K562 (cell line): ENCODE measurements around the gene CCDC27. TPM values are rescaled to one million over a fixed set of nuclear protein-coding genes. Genes with fewer than 3 reads are reported as not detected.

Experiments
- ATAC-seq: fragments of 200-7000 bp; cut with Tn5 transposase; 3 replicates; pipeline ENCODE4 v1.9.1; 2020; ENCODE audit warnings: moderate library complexity
- BruUV-seq: library from RNA; stranded (reverse); fragments of 400-500 nt; replicated peaks from 2 replicates; lab custom pipeline; 2021; lab: Mats Ljungman, UMichigan
- CTCF ChIA-PET: fragments of 300-600 bp; formaldehyde crosslinking; extraction: SDS; loops from one replicate; lab custom pipeline; 2021; ENCODE audit warnings: low intra/inter-chr PET ratio; lab: Yijun Ruan, JAX
- POLR2A ChIA-PET: fragments of 300-600, 350-650 bp; sonication (Branson Sonifier 250); formaldehyde crosslinking; extraction: SDS; loops from one replicate; lab custom pipeline; 2021; ENCODE audit warnings: antibody characterized with exemption, inconsistent platforms; lab: Yijun Ruan, JAX
- DNase-seq, 4 experiments: peaks; one replicate each; pipeline versions ENCODE4 v3.0.0 to v3.0.0-alpha.2; 2011 to 2018; ENCODE audit warnings: low spot score in 3 of 4, mixed read lengths in 3 of 4; ENCODE audit errors: extremely low read depth in 1 of 4
- FAIRE-seq: peaks from 2 replicates; lab custom pipeline; 2011; peaks lifted over from hg19 to GRCh38; lab: Jason Lieb, UNC
- H2AFZ ChIP-seq: 2 replicates; pipeline ENCODE4 v1.6.0; 2011; ENCODE audit warnings: low read depth, low read length, control low read depth, inconsistent platforms
- H3K27ac ChIP-seq: fragments of 200-600 bp; 3 replicates; pipeline ENCODE4 v1.8.0; 2011; ENCODE audit warnings: low read depth, mild to moderate bottlenecking, control low read depth, inconsistent platforms, low read length, moderate library complexity, mixed read lengths; ENCODE audit errors: extremely low read depth
- H3K27me3 ChIP-seq, 2 experiments: fragments of 300-600 bp in 1 of 2; 2 replicates in 1 of 2; 3 replicates in 1 of 2; pipeline versions ENCODE4 v1.6.0 to v1.8.0; 2011; ENCODE audit warnings: inconsistent platforms in 2 of 2, low read length in 2 of 2, mild to moderate bottlenecking in 1 of 2, mixed read lengths in 1 of 2, moderate library complexity in 1 of 2; ENCODE audit not compliant: control insufficient read depth in 2 of 2, insufficient read depth in 2 of 2
- H3K36me3 ChIP-seq: fragments of 300-600 bp; 3 replicates; pipeline ENCODE4 v1.8.0; 2011; ENCODE audit warnings: mild to moderate bottlenecking, low read length, inconsistent platforms; ENCODE audit not compliant: control insufficient read depth, insufficient read depth
- H3K4me1 ChIP-seq, 2 experiments: fragments of 200-600 bp in 1 of 2; replicated peaks in 1 of 2; 2 replicates in 1 of 2; 3 replicates in 1 of 2; pipeline versions ENCODE4 v1.5.1 to v1.8.0; 2011; ENCODE audit warnings: inconsistent platforms in 2 of 2, low read length in 2 of 2, mild to moderate bottlenecking in 1 of 2, mixed read lengths in 1 of 2, moderate library complexity in 1 of 2; ENCODE audit not compliant: control insufficient read depth in 2 of 2, insufficient read depth in 2 of 2
- H3K4me2 ChIP-seq: 2 replicates; pipeline ENCODE4 v1.6.1; 2011; ENCODE audit warnings: low read length, control low read depth, inconsistent platforms, mixed read lengths; ENCODE audit not compliant: insufficient read depth
- H3K4me3 ChIP-seq: fragments of 200-600 bp; sonication (generic), shearing (Covaris generic); 2 replicates; pipeline ENCODE4 v1.5.1; 2016; ENCODE audit warnings: control low read depth, inconsistent platforms
- H3K79me2 ChIP-seq: fragments of 200-600 bp; 3 replicates; pipeline ENCODE4 v1.8.0; 2011; ENCODE audit warnings: low read length, inconsistent platforms; ENCODE audit not compliant: control insufficient read depth, insufficient read depth
- H3K9ac ChIP-seq, 2 experiments: 2 replicates each; pipeline versions ENCODE4 v1.6.0 to v1.6.1; 2011; ENCODE audit warnings: low read depth in 2 of 2, low read length in 2 of 2, control low read depth in 1 of 2, inconsistent platforms in 1 of 2, mild to moderate bottlenecking in 1 of 2, mixed read lengths in 1 of 2; ENCODE audit not compliant: insufficient read depth in 1 of 2
- H3K9me1 ChIP-seq: one replicate; pipeline ENCODE4 v1.6.0; 2011; ENCODE audit warnings: inconsistent platforms, mild to moderate bottlenecking, low read length, moderate library complexity; ENCODE audit not compliant: control insufficient read depth, insufficient read depth
- H3K9me3 ChIP-seq: replicated peaks from 2 replicates; pipeline ENCODE4 v1.5.1; 2011; ENCODE audit warnings: low read depth, low read length, inconsistent platforms; ENCODE audit not compliant: control insufficient read depth, insufficient read depth
- H4K20me1 ChIP-seq: replicated peaks from 2 replicates; pipeline ENCODE4 v1.6.1; 2011; ENCODE audit warnings: low read length, inconsistent platforms, mixed read lengths; ENCODE audit not compliant: control insufficient read depth, insufficient read depth
- CSDE1 ChIP-seq, 2 experiments: fragments of 450-650 bp; IDR thresholded peaks; 2 replicates each; pipeline ENCODE4 v1.6.1; 2016; ENCODE audit warnings: mild to moderate bottlenecking in 1 of 2
- DIDO1 ChIP-seq: fragments of 450-650 bp; IDR thresholded peaks from 2 replicates; pipeline ENCODE4 v1.6.1; 2016; ENCODE audit warnings: low read depth, missing biosample characterization, missing genetic modification characterization
- EGR1 ChIP-seq: fragments of 450-650 bp; conservative IDR thresholded peaks from 2 replicates; pipeline ENCODE4 v1.6.1; 2017; ENCODE audit warnings: mild to moderate bottlenecking
- EWSR1 ChIP-seq: fragments of 450-650 bp; IDR thresholded peaks from 2 replicates; pipeline ENCODE4 v1.6.1; 2018; ENCODE audit warnings: borderline replicate concordance, mild to moderate bottlenecking, low read depth, moderate library complexity; ENCODE audit not compliant: partially characterized antibody
- FOXJ3 ChIP-seq: sonication (generic); formaldehyde crosslinking; IDR thresholded peaks from 2 replicates; pipeline ENCODE4 v1.4.0; 2020; ENCODE audit warnings: mild to moderate bottlenecking, missing genetic modification reagents
- HMBOX1 ChIP-seq: sonication (generic); IDR thresholded peaks from 2 replicates; pipeline ENCODE4 v1.6.1; 2016
- MIER1 ChIP-seq: fragments of 450-650 bp; IDR thresholded peaks from 2 replicates; pipeline ENCODE4 v1.6.1; 2016; ENCODE audit warnings: antibody characterized with exemption, mild to moderate bottlenecking, low read depth
- MXD1 ChIP-seq: fragments of 250-450 bp; sonication (Bioruptor Pico); IDR thresholded peaks from 2 replicates; pipeline ENCODE4 v1.8.0; 2021; ENCODE audit warnings: borderline replicate concordance, mild to moderate bottlenecking, moderate library complexity; ENCODE audit not compliant: poor library complexity, severe bottlenecking
- NBN ChIP-seq: fragments of 450-650 bp; IDR thresholded peaks from 2 replicates; pipeline ENCODE4 v1.6.1; 2016; ENCODE audit warnings: low read depth, mild to moderate bottlenecking
- PHTF2 ChIP-seq: fragments of 250-450 bp; sonication (Bioruptor Pico); IDR thresholded peaks from 2 replicates; pipeline ENCODE4 v1.5.0; 2021; ENCODE audit warnings: mild to moderate bottlenecking
- SMARCA4 ChIP-seq: fragments of 450-650 bp; IDR thresholded peaks from 2 replicates; pipeline ENCODE4 v1.6.1; 2016
- ZC3H4 ChIP-seq: sonication (generic); formaldehyde crosslinking; IDR thresholded peaks from 2 replicates; pipeline ENCODE4 v1.9.0; 2021; ENCODE audit warnings: missing genetic modification reagents, borderline replicate concordance
- ZC3H8 ChIP-seq: fragments of 450-650 bp; IDR thresholded peaks from 2 replicates; pipeline ENCODE4 v1.6.1; 2017
- ZHX1 ChIP-seq: fragments of 150-350 bp; conservative IDR thresholded peaks from 2 replicates; pipeline ENCODE4 v1.6.1; 2014; ENCODE audit warnings: low read length
- ZNF507 ChIP-seq: conservative IDR thresholded peaks from 2 replicates; pipeline ENCODE4 v1.6.1; 2017; ENCODE audit warnings: missing genetic modification characterization, missing compliant biosample characterization
- WGBS: fragments of 100-300 bp; shearing (Covaris generic); methylation state at CpG from one replicate; pipeline ENCODE4 v1.1.6; 2016; ENCODE audit warnings: low coverage, mixed read lengths; ENCODE audit not compliant: insufficient coverage; ENCODE audit errors: missing lambda C conversion rate; 5-methylcytosine and 5-hydroxymethylcytosine counted together
- in situ Hi-C: fragments of 300-500 bp; cut with MboI; formaldehyde crosslinking; loops from 4 replicates; pipeline ENCODE4 v1.15.0; 2018; ENCODE audit warnings: inconsistent platforms, mixed read lengths
- intact Hi-C: fragments of 100-400 bp; cut with micrococcal nuclease; formaldehyde crosslinking; loops from 2 replicates; pipeline ENCODE4 v1.14.2; 2022
- polyA plus RNA-seq, 8 experiments: library from polyadenylated mRNA; depleted of rRNA in 4 of 8; stranded (reverse) in 5 of 8; unstranded in 3 of 8; fragments of >200 nt; fragmentation: Nextera tagmentation in 2 of 8; fragmentation: Illumina TruSeq in 1 of 8; extraction: Ambion mirVana in 2 of 8; extraction: Trizol in 1 of 8; gene quantifications; 2 replicates each; pipeline versions ENCODE4 v1.2.1 to v1.2.3, GENCODE V29; 2011 to 2014; ENCODE audit warnings: inconsistent platforms in 1 of 8, missing spikeins in 1 of 8
- total RNA-seq, 7 experiments: library from RNA; depleted of rRNA in 6 of 7; stranded (reverse); fragments of >200 nt in 6 of 7; fragmentation: Illumina TruSeq in 2 of 7; extraction: Trizol in 2 of 7; gene quantifications; 2 replicates each; pipeline versions ENCODE4 v1.2.1 to v1.2.3, GENCODE V29; 2011 to 2021; ENCODE audit warnings: low replicate concordance in 1 of 7

CCDC27 gene
- total and polyA plus RNA-seq, 9 of the 15 experiments (the other 6 are each of a cell fraction or from before 2014, with no cell fraction given): 0.01 to 0.04 TPM; not detected in 7

GRCh38 chr1:3796215-3797061 is 44.2 kb downstream of the CCDC27 start, which contains the start of gene LRRC47 (continued):
- TF ChIP-seq CSDE1 (IDR thresholded peaks at IDR 0.05) (no peak), HMBOX1 (no peak)
- TF ChIP-seq, all 486 proteins: peak for 159

- ChIA-PET POLR2A (interaction anchor here (0.8 to 0.9 kb wide), 2 partner anchors 26 to 56 kb away, joined by 3 read pairs; no protein-coding TSS in a partner anchor), CTCF (no interaction called here)
- no peaks in the 10 kb centered on the region for H3K9me1 ChIP-seq
- H4K20me1 ChIP-seq: no peaks in the 10 kb centered on the region
- no TSS peak for BruUV-seq
- no peaks in the 10 kb centered on the region for H3K36me3 ChIP-seq
- no peak for ATAC-seq
- 43% methylated on average over 11 of the region's 11 CpGs for WGBS
- H2AFZ ChIP-seq: 0 out of 2 replicates have a peak overlapping the region, but pooled peaks have one; percentile 18
- no peak overlapping the region for H3K27ac ChIP-seq
- in situ Hi-C loops (no loop called here), intact Hi-C loops (no loop called here)
- H3K4me1 ChIP-seq: peaks cover 21 to 23% of the 10 kb centered on the region in 2 experiments
- no peak for FAIRE-seq
- no peaks in the 10 kb centered on the region for H3K27me3 ChIP-seq
- no peak overlapping the region for H3K4me3 ChIP-seq
- no peak overlapping the region for H3K4me2 ChIP-seq
- peak overlapping the region in 1 of 2 experiments; percentile 2; a peak in 1 of 4 replicates for H3K9ac ChIP-seq
- H3K9me3 ChIP-seq: no peaks in the 10 kb centered on the region
- DNase-seq: no peak
- peaks cover 15% of the 10 kb centered on the region for H3K79me2 ChIP-seq
- TF ChIP-seq ZHX1: no peak
- no peak for TF ChIP-seq EGR1
- TF ChIP-seq SMARCA4: no peak
- no peak for TF ChIP-seq ZC3H4 (CRISPR knock-in tag)
- no peak for TF ChIP-seq FOXJ3 (CRISPR knock-in tag)
- no peak for TF ChIP-seq ZNF507
- no peak for TF ChIP-seq EWSR1
- no peak for TF ChIP-seq ZC3H8
- TF ChIP-seq DIDO1 (tag): no peak
- TF ChIP-seq NBN: no peak
- no peak for TF ChIP-seq PHTF2 (CRISPR knock-in tag)
- TF ChIP-seq MXD1 (CRISPR knock-in tag): no peak
- no peak for TF ChIP-seq MIER1
Observed at GRCh38 chr1:3799976-3800685, 47.9 kb downstream of the CCDC27 start.
